ENCODE measurements around the gene MYO7B. TPM values are rescaled to one million over a fixed set of nuclear protein-coding genes. Genes with fewer than 3 reads are reported as not detected.

The MYO7B gene
- total RNA-seq, 1 donor from 2014 or later = 0.29 TPM

- Mint-ChIP-seq H3K4me1 (ENCODE audit: low read depth, unreplicated experiment) (peaks cover 1% of the 10 kb centered on the region), H3K4me3 (ENCODE audit: unreplicated experiment) (no peak overlapping the region), H3K9me3 (ENCODE audit: unreplicated experiment) (no peaks in the 10 kb centered on the region), H3K27ac (ENCODE audit: unreplicated experiment) (no peak overlapping the region), H3K27me3 (ENCODE audit: unreplicated experiment) (peaks cover 1% of the 10 kb centered on the region), H3K36me3 (ENCODE audit: unreplicated experiment) (no peaks in the 10 kb centered on the region)
- no peak for TF ChIP-seq CTCF (IDR thresholded peaks at IDR 0.05; ENCODE audit: partially characterized antibody, unreplicated experiment)
- DNase-seq = no peak
These were observed 98.7 kb downstream of the MYO7B start for GRCh38 chr2:127634066-127634617.

GRCh38 chr2:127634626-127635379 is 99.3 kb downstream of the MYO7B start:
- no peak overlapping the region for H3K27ac Mint-ChIP-seq (ENCODE audit: unreplicated experiment)
- no peaks in the 10 kb centered on the region for H3K9me3 Mint-ChIP-seq (ENCODE audit: unreplicated experiment)
- peaks cover 1% of the 10 kb centered on the region for H3K4me1 Mint-ChIP-seq (ENCODE audit: low read depth, unreplicated experiment)
- no peak for TF ChIP-seq CTCF (IDR thresholded peaks at IDR 0.05; ENCODE audit: partially characterized antibody, unreplicated experiment)
- no peaks in the 10 kb centered on the region for H3K36me3 Mint-ChIP-seq (ENCODE audit: unreplicated experiment)
- no peak for DNase-seq
- no peak overlapping the region for H3K4me3 Mint-ChIP-seq (ENCODE audit: unreplicated experiment)
- H3K27me3 Mint-ChIP-seq (ENCODE audit: unreplicated experiment) = peaks cover 1% of the 10 kb centered on the region

GRCh38 chr2:127635380-127636237 is 100.1 kb downstream of the MYO7B start:
- H3K36me3 Mint-ChIP-seq (ENCODE audit: unreplicated experiment) = no peaks in the 10 kb centered on the region
- peaks cover 1% of the 10 kb centered on the region for H3K4me1 Mint-ChIP-seq (ENCODE audit: low read depth, unreplicated experiment)
- peaks cover 1% of the 10 kb centered on the region for H3K27me3 Mint-ChIP-seq (ENCODE audit: unreplicated experiment)
- DNase-seq = no peak
- H3K4me3 Mint-ChIP-seq (ENCODE audit: unreplicated experiment) = no peak overlapping the region
- H3K9me3 Mint-ChIP-seq (ENCODE audit: unreplicated experiment) = no peaks in the 10 kb centered on the region
- no peak overlapping the region for H3K27ac Mint-ChIP-seq (ENCODE audit: unreplicated experiment)
- no peak for TF ChIP-seq CTCF (IDR thresholded peaks at IDR 0.05; ENCODE audit: partially characterized antibody, unreplicated experiment)

- H3K4me3 Mint-ChIP-seq (ENCODE audit: unreplicated experiment) = no peak overlapping the region
- no peak for TF ChIP-seq CTCF (IDR thresholded peaks at IDR 0.05; ENCODE audit: partially characterized antibody, unreplicated experiment)
- peaks cover 1% of the 10 kb centered on the region for H3K4me1 Mint-ChIP-seq (ENCODE audit: low read depth, unreplicated experiment)
- no peak overlapping the region for H3K27ac Mint-ChIP-seq (ENCODE audit: unreplicated experiment)
- DNase-seq = no peak
- peaks cover 1% of the 10 kb centered on the region for H3K27me3 Mint-ChIP-seq (ENCODE audit: unreplicated experiment)
- H3K9me3 Mint-ChIP-seq (ENCODE audit: unreplicated experiment) = no peaks in the 10 kb centered on the region
- H3K36me3 Mint-ChIP-seq (ENCODE audit: unreplicated experiment) = no peaks in the 10 kb centered on the region
These were observed 101.1 kb downstream of the MYO7B start for GRCh38 chr2:127636248-127637235.

Measured in glutamatergic neuron (in vitro differentiated cells).